ENCODE results near the gene KLK7.

DNA sequence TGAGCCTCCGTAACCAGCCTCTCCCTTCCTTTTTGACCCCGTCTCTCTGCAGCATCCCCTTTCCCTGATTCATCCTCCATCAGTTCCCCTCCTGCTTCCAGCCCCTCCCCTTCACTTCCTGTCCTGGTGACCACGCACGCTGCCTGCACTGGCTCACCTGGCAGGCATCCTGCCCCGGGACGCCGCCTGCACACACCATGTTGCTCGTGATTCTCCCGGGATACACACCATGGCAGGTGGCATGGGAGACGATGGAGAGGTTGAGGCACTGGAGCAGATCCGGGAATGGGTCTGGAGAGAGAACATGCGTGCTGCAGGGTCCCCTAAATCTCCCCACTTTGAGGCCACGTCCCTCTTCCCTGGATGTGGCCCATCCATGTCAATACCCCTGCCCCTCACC, 46.9 kb upstream of the KLK7 start:
- no peak for TF ChIP-seq FOXK2 (IDR thresholded peaks at IDR 0.05)
- TF ChIP-seq ARNT (IDR thresholded peaks at IDR 0.05) = no peak
- TF ChIP-seq BHLHE40 (IDR thresholded peaks at IDR 0.05; ENCODE audit: borderline replicate concordance) = no peak
- TF ChIP-seq FOXM1 (IDR thresholded peaks at IDR 0.05; ENCODE audit: borderline replicate concordance) = no peak
- no peak for TF ChIP-seq ELF4 (IDR thresholded peaks at IDR 0.05)
- no peak for TF ChIP-seq SP1 (IDR thresholded peaks at IDR 0.05)
- TF ChIP-seq SUZ12 (IDR thresholded peaks at IDR 0.05) = no peak
- no peak for TF ChIP-seq HDGF (IDR thresholded peaks at IDR 0.05; ENCODE audit: borderline replicate concordance)
- TF ChIP-seq NFRKB (IDR thresholded peaks at IDR 0.05) = no peak
